NCI-H345 (cell line): Measurements from ENCODE around the gene ETV7.
A peak's percentile ranks its signal among the peaks of the same experiment; 100 is the strongest.
"Not testable (repeated sequence)": the region's sequence is repeated elsewhere in the genome, so short reads cannot be mapped to it uniquely, and the experiment has no call there.

Experiments used
- DNase-seq: peaks from one replicate; lab custom pipeline; 2025; lab: John Stamatoyannopoulos, UW

The ETV7 gene

GRCh38 chr6:36363371-36363752 lies 24.1 kb downstream of the ETV7 start:
- DNase-seq = not testable (repeated sequence)

GRCh38 chr6:36362551-36363370 lies 24.7 kb downstream of the ETV7 start:
- DNase-seq = no peak

GRCh38 chr6:36361071-36361470 lies 26.4 kb downstream of the ETV7 start:
- no peak for DNase-seq

GRCh38 chr6:36360241-36361054 lies 27.0 kb downstream of the ETV7 start:
- DNase-seq = peak; percentile 82

- no peak for DNase-seq
Measured at GRCh38 chr6:36358226-36358915, 29.1 kb downstream of the ETV7 start.

- DNase-seq = no peak
Measured at GRCh38 chr6:36357872-36358225, 29.6 kb downstream of the ETV7 start.

- DNase-seq = no peak
Measured at GRCh38 chr6:36355819-36356218, 31.6 kb downstream of the ETV7 start.

- no peak for DNase-seq
Measured at GRCh38 chr6:36353411-36353915, 34.0 kb downstream of the ETV7 start.

GRCh38 chr6:36352477-36353157 lies 34.9 kb downstream of the ETV7 start:
- no peak for DNase-seq

- DNase-seq = no peak
Measured at GRCh38 chr6:36350681-36351571, 36.5 kb downstream of the ETV7 start.

- DNase-seq = no peak
Measured at GRCh38 chr6:36350082-36350481, 37.4 kb downstream of the ETV7 start.

GRCh38 chr6:36349240-36349639 lies 38.2 kb downstream of the ETV7 start:
- DNase-seq = peak; percentile 97

- no peak for DNase-seq
Measured at GRCh38 chr6:36347621-36348020, 39.8 kb downstream of the ETV7 start.

- DNase-seq = no peak
Measured at GRCh38 chr6:36346486-36347273, 40.8 kb downstream of the ETV7 start.

- DNase-seq = no peak
Measured at GRCh38 chr6:36345681-36346466, 41.6 kb downstream of the ETV7 start.

GRCh38 chr6:36343109-36343680 lies 44.3 kb downstream of the ETV7 start:
- no peak for DNase-seq

GRCh38 chr6:36340618-36341454 lies 46.6 kb downstream of the ETV7 start:
- DNase-seq = peak; percentile 35

GRCh38 chr6:36340306-36340617 lies 47.2 kb downstream of the ETV7 start:
- no peak for DNase-seq
